Activated CD8-positive, alpha-beta T cell treated with anti-CD3 and anti-CD28 coated beads for 36 hours (primary cell): Measurements from ENCODE around the gene KANK3. TPM values are rescaled to one million over a fixed set of nuclear protein-coding genes. Genes with fewer than 3 reads are reported as not detected.
"Not testable (repeated sequence)": the region's sequence is repeated elsewhere in the genome, so short reads cannot be mapped to it uniquely, and the experiment has no call there.

ENCODE experiments used
- ATAC-seq: fragments of 200-7000 bp; cut with Tn5 transposase; one replicate; pipeline ENCODE4 v1.10.0; 2021; ENCODE audit warnings: mild to moderate bottlenecking, moderate library complexity
- CTCF ChIA-PET: fragments of 350-600 bp; sonication (Branson Sonifier 250); formaldehyde crosslinking; loops from one replicate; lab custom pipeline; 2021; ENCODE audit warnings: antibody characterized with exemption; lab: Charles Lee
- POLR2A ChIA-PET: fragments of 350-600 bp; sonication (Branson Sonifier 250); formaldehyde crosslinking; loops from one replicate; lab custom pipeline; 2021; ENCODE audit warnings: antibody characterized with exemption; lab: Charles Lee
- DNase-seq: peaks from one replicate; pipeline ENCODE4 v3.0.0-alpha.2; 2020
- H3K27ac Mint-ChIP-seq: one replicate; pipeline ENCODE4 v1.8.0; 2021; ENCODE audit warnings: mild to moderate bottlenecking, mixed read lengths
- H3K27me3 Mint-ChIP-seq: one replicate; pipeline ENCODE4 v1.8.0; 2021; ENCODE audit warnings: mixed read lengths
- H3K36me3 Mint-ChIP-seq: one replicate; pipeline ENCODE4 v1.8.0; 2021; ENCODE audit warnings: low read depth, mixed read lengths
- H3K4me1 Mint-ChIP-seq: one replicate; pipeline ENCODE4 v1.8.0; 2021; ENCODE audit warnings: low read depth, mixed read lengths
- H3K4me3 Mint-ChIP-seq: one replicate; pipeline ENCODE4 v1.8.0; 2021; ENCODE audit warnings: mild to moderate bottlenecking, moderate library complexity, mixed read lengths
- H3K9me3 Mint-ChIP-seq: one replicate; pipeline ENCODE4 v1.8.0; 2021; ENCODE audit warnings: mixed read lengths
- intact Hi-C: fragments of 100-400 bp; cut with micrococcal nuclease; formaldehyde crosslinking; loops from one replicate; pipeline ENCODE4 v1.10.0; 2022
- total RNA-seq, 2 experiments: library from RNA; stranded (reverse); gene quantifications; one replicate each; pipeline ENCODE4 v1.2.3, GENCODE V29; 2021
- TF ChIP-seq, protein P1 (sequence below): fragments of 200-600 bp; IDR thresholded peaks from one replicate; pipeline ENCODE4 v1.8.0; 2022; ENCODE audit warnings: antibody characterized with exemption, mild to moderate bottlenecking

KANK3 gene
- total RNA-seq, 2 experiments from 2014 or later = 3.6 TPM

DNA sequence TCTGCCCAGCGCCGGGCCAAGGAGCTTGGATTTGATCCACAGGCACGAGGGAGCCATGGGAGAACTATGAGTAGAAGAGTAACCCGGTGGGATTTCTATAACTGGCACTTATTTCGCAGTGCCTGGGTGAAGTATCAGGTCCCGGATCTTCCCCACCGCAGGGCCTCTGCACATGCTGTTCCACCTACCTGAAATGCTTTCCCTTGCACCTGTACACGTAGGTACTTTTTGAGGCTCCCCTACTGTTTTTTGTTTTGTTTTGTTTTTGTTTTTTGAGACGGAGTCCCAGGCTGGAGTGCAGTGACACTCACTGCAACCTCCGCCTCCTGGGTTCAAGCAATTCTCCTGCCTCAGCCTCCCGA lies 402 bp upstream of the KANK3 start:
- TF ChIP-seq, protein P1, sequence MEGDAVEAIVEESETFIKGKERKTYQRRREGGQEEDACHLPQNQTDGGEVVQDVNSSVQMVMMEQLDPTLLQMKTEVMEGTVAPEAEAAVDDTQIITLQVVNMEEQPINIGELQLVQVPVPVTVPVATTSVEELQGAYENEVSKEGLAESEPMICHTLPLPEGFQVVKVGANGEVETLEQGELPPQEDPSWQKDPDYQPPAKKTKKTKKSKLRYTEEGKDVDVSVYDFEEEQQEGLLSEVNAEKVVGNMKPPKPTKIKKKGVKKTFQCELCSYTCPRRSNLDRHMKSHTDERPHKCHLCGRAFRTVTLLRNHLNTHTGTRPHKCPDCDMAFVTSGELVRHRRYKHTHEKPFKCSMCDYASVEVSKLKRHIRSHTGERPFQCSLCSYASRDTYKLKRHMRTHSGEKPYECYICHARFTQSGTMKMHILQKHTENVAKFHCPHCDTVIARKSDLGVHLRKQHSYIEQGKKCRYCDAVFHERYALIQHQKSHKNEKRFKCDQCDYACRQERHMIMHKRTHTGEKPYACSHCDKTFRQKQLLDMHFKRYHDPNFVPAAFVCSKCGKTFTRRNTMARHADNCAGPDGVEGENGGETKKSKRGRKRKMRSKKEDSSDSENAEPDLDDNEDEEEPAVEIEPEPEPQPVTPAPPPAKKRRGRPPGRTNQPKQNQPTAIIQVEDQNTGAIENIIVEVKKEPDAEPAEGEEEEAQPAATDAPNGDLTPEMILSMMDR = no peak
- no peak for DNase-seq
- peaks cover 8% of the 10 kb centered on the region for H3K4me1 Mint-ChIP-seq
- ATAC-seq = peak; percentile 0
- CTCF ChIA-PET = interaction anchor here (1.7 to 5.6 kb wide), 2 partner anchors 9 to 11 kb away, joined by 7 to 54 read pairs; no protein-coding TSS in a partner anchor
- H3K36me3 Mint-ChIP-seq = no peaks in the 10 kb centered on the region
- H3K4me3 Mint-ChIP-seq = peak overlapping the region; percentile 72
- H3K27me3 Mint-ChIP-seq = peaks cover 11% of the 10 kb centered on the region
- POLR2A ChIA-PET = interaction anchor here (0.9 to 2.7 kb wide), 5 partner anchors 8 to 82 kb away, joined by 3 to 10 read pairs (median 5); partner anchors contain the start of genes NDUFA7, RAB11B and RPS28
- intact Hi-C loops = no loop called here
- H3K9me3 Mint-ChIP-seq = no peaks in the 10 kb centered on the region
- no peak overlapping the region for H3K27ac Mint-ChIP-seq

DNA sequence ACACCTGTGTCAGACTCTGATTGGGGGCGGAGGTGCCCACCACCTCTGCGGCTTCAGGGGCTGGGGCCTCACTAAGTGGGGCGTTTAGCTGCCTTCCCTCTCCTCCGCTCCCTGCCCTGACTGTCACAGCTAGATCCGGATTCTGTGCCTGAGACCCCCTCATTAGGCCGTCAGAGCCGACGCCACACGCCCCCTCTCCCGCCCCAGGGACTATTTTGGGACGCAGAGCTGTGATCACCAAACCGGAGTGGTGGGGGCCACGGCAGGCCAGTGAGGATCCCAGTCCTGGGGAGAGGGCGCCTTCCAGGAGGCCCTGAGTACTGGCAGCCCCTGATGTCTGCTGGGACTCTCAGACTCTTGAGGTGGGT lies 762 bp downstream of the KANK3 start:
- intact Hi-C loops = no loop called here
- Mint-ChIP-seq H3K27me3 (peaks cover 20% of the 10 kb centered on the region), H3K4me1 (peaks cover 8% of the 10 kb centered on the region), H3K27ac (no peak overlapping the region), H3K4me3 (peak overlapping the region; percentile 72), H3K9me3 (no peaks in the 10 kb centered on the region), H3K36me3 (no peaks in the 10 kb centered on the region)
- ATAC-seq (no peak), DNase-seq (no peak)
- TF ChIP-seq, protein P1 = no peak
- POLR2A ChIA-PET = interaction anchor here (0.7 to 2.7 kb wide), 4 partner anchors 9 to 109 kb away, joined by 3 to 10 read pairs (median 4); partner anchors contain the start of genes NDUFA7 and RPS28
- CTCF ChIA-PET = interaction anchor here (1.4 to 5.6 kb wide), 2 partner anchors 12 to 56 kb away, joined by 6 to 54 read pairs; no protein-coding TSS in a partner anchor

DNA sequence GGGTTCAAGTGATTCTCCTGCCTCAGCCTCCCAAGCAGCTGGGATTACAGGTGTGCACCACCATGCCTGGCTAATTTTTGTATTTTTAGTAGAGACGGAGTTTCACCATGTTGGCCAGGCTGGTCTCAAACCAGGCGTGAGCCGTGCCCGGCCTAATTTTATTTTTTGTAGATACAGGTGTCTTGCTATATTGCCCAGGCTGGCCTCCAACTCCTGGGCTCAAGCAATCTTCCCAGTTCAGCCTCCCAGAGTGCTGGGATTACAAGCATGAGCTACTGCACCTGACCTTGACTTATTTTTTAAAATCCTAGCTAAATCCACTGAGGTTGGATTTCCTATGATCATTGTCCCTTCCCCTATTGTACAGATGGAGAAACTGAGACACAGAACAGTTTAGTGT lies 1.6 kb downstream of the KANK3 start:
- H3K27ac Mint-ChIP-seq, H3K9me3 Mint-ChIP-seq, H3K36me3 Mint-ChIP-seq, H3K4me1 Mint-ChIP-seq, ATAC-seq, intact Hi-C loops, H3K4me3 Mint-ChIP-seq, DNase-seq: not testable (repeated sequence)
- ChIA-PET POLR2A (interaction anchor here (2.7 kb wide), 1 partner anchor 20 kb away, joined by 10 read pairs; the partner anchor contains the start of genes NDUFA7 and RPS28), CTCF (interaction anchor here (0.9 to 5.6 kb wide), 3 partner anchors 13 to 73 kb away, joined by 3 to 54 read pairs (median 6); no protein-coding TSS in a partner anchor)
- H3K27me3 Mint-ChIP-seq = peaks cover 23% of the 10 kb centered on the region

DNA sequence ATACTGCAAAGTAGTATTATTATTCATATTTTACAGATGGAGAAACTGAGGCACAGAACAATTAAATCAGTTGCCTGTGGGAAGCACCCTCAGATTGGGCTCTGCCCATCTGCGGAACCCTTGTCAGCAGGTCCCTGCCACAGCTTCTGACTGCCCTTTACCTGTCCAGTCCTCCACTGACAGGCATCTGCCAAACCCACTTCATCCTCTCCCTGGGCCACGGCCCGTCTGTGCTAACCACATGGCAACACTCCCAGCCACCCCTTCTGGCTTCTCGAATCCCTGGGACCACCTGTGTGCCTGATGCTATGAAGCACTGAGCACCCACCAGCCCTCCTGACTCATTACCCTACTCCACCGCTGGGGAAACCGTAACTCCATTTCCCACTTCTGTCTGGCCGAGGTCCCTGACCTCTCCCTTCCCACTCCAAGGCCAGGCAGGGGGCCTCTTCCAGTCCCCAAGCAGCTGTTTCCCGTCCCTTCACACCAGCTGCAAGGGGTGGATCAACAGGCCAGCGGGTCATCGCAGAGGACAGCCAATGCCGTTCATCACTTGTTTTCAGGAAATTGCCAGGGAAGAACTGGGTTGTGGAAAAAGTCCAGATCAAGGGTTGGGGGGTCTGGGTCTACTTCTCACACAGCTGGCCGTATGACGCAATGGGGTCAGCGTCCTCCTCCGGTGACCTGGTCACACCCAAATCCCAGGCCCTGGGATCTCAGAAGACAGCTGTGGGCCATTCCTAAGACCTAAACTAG lies 2.5 kb downstream of the KANK3 start:
- CTCF ChIA-PET = interaction anchor here (0.9 to 5.6 kb wide), 6 partner anchors 14 to 237 kb away, joined by 3 to 54 read pairs (median 3); partner anchors contain the start of genes MYO1F and RAB11B
- Mint-ChIP-seq H3K4me1 (peaks cover 14% of the 10 kb centered on the region), H3K4me3 (no peak overlapping the region), H3K36me3 (no peaks in the 10 kb centered on the region), H3K27ac (no peak overlapping the region), H3K9me3 (no peaks in the 10 kb centered on the region), H3K27me3 (peaks cover 27% of the 10 kb centered on the region)
- POLR2A ChIA-PET = interaction anchor here (1.3 to 1.4 kb wide), 2 partner anchors 17 to 20 kb away, joined by 3 to 4 read pairs; no protein-coding TSS in a partner anchor
- TF ChIP-seq, protein P1 = peak; percentile 29
- ATAC-seq = no peak
- intact Hi-C loops = no loop called here
- no peak for DNase-seq

DNA sequence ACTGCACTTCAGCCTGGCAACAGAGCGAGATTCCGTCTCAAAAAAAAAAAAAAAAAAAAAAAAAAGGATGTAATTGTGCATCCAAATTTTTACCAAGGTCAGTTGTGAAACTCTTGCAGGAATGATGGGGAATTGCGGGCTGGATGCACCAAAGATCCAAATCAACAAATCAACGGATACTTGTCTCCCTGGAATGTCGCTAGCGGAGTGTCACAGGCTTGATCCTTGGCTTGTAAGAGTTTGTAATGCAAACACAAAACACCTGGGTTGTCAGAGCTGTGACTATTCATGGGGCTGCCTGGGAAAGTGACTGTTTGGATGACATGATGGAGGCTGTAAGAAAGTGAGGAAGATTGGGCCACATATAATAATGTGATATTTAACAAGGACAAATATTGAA lies 4.2 kb downstream of the KANK3 start:
- POLR2A ChIA-PET = no interaction called here
- Mint-ChIP-seq H3K4me3 (no peak overlapping the region), H3K27me3 (peaks cover 32% of the 10 kb centered on the region), H3K9me3 (no peaks in the 10 kb centered on the region), H3K27ac (no peak overlapping the region), H3K36me3 (no peaks in the 10 kb centered on the region), H3K4me1 (peaks cover 18% of the 10 kb centered on the region)
- CTCF ChIA-PET = interaction anchor here (1.6 kb wide), 1 partner anchor 16 kb away, joined by 5 read pairs; no protein-coding TSS in a partner anchor
- ATAC-seq (no peak), DNase-seq (no peak)
- TF ChIP-seq, protein P1 = no peak
- intact Hi-C loops = no loop called here
